Lower lobe of right lung (tissue), 2 donors: Measurements from ENCODE around the gene FSTL4. TPM values are rescaled to one million over a fixed set of nuclear protein-coding genes. Genes with fewer than 3 reads are reported as not detected.

Source experiments
- ATAC-seq, 2 donors: fragments of 200-7000 bp; cut with Tn5 transposase; one replicate each; pipeline ENCODE4 v1.9.1; 2020 to 2022; ENCODE audit warnings: mild to moderate bottlenecking in 2 of 2, moderate library complexity in 2 of 2
- DNase-seq: peaks from one replicate; pipeline ENCODE4 v3.0.0-alpha.2; 2020
- H3K27ac ChIP-seq: fragments of 200-600 bp; one replicate; pipeline ENCODE4 v1.8.0; 2022
- H3K27me3 ChIP-seq: fragments of 200-600 bp; one replicate; pipeline ENCODE4 v1.8.0; 2022; ENCODE audit warnings: low read depth
- H3K36me3 ChIP-seq: fragments of 200-600 bp; one replicate; pipeline ENCODE4 v1.8.0; 2022; ENCODE audit warnings: mild to moderate bottlenecking
- H3K4me1 ChIP-seq: fragments of 200-600 bp; one replicate; pipeline ENCODE4 v1.8.0; 2022
- H3K4me3 ChIP-seq: fragments of 200-600 bp; one replicate; pipeline ENCODE4 v1.8.0; 2022; ENCODE audit warnings: mild to moderate bottlenecking
- H3K9me3 ChIP-seq: fragments of 200-600 bp; one replicate; pipeline ENCODE4 v1.8.0; 2022
- CTCF ChIP-seq: fragments of 200-600 bp; IDR thresholded peaks from one replicate; pipeline ENCODE4 v1.8.0; 2022; ENCODE audit warnings: antibody characterized with exemption, mild to moderate bottlenecking
- intact Hi-C: fragments of 100-400 bp; cut with DNase I; formaldehyde crosslinking; loops from one replicate; pipeline ENCODE4 v1.11.0; 2022
- total RNA-seq: library from RNA; stranded (reverse); fragmentation: NEBNext Ultra II Directional; extraction: Animal tissue kit (Norgen Biotek cat#: 25700); gene quantifications from one replicate; pipeline ENCODE4 v1.2.1, GENCODE V29; 2021
- donor health status: DM: no; HTN: yes; CAD: no; lungs with severe emphysema.

Gene FSTL4
- total RNA-seq, 1 donor from 2014 or later = 1.9 TPM

- Histone ChIP-seq H3K9me3 (no peaks in the 10 kb centered on the region), H3K27ac (no peak overlapping the region), H3K4me3 (no peak overlapping the region), H3K27me3 (no peaks in the 10 kb centered on the region), H3K36me3 (no peaks in the 10 kb centered on the region), H3K4me1 (no peaks in the 10 kb centered on the region)
- DNase-seq = no peak
- ATAC-seq = no peak
- no peak for TF ChIP-seq CTCF
- intact Hi-C loops = no loop called here
Measured at GRCh38 chr5:133347039-133347438, 265.3 kb downstream of the FSTL4 start.

DNA sequence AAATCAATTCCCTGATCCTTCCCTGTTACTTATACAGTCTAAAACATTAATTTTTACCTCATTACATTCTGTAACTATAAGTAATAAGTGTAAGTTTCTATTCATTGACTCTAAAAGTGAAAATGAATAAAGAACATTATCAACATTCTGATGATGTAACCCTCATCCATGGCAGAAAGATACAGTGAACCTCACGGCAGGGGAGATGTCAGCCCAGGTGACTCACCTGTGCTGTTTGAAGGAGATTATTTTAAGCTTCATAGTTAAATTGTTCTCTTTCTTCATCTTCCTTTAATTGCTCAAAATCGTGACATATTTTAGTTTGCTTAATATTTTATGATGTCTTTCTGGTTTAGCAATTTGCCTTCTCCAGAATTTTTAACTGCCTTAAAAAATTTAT is 268.1 kb downstream of the FSTL4 start:
- intact Hi-C loops = no loop called here
- no peak for TF ChIP-seq CTCF
- Histone ChIP-seq H3K9me3 (no peaks in the 10 kb centered on the region), H3K36me3 (no peaks in the 10 kb centered on the region), H3K4me3 (no peak overlapping the region), H3K27me3 (no peaks in the 10 kb centered on the region), H3K4me1 (no peaks in the 10 kb centered on the region), H3K27ac (no peak overlapping the region)
- no peak for ATAC-seq
- no peak for DNase-seq

- TF ChIP-seq CTCF = no peak
- no peak overlapping the region for H3K27ac ChIP-seq
- intact Hi-C loops = no loop called here
- no peaks in the 10 kb centered on the region for H3K4me1 ChIP-seq
- no peaks in the 10 kb centered on the region for H3K36me3 ChIP-seq
- ATAC-seq = no peak
- no peaks in the 10 kb centered on the region for H3K9me3 ChIP-seq
- DNase-seq = no peak
- H3K27me3 ChIP-seq = no peaks in the 10 kb centered on the region
- no peak overlapping the region for H3K4me3 ChIP-seq
Measured at GRCh38 chr5:133343196-133343595, 269.1 kb downstream of the FSTL4 start.

GRCh38 chr5:133341915-133342710 is 270.2 kb downstream of the FSTL4 start:
- H3K27me3 ChIP-seq = no peaks in the 10 kb centered on the region
- no peak for DNase-seq
- no peaks in the 10 kb centered on the region for H3K36me3 ChIP-seq
- TF ChIP-seq CTCF = no peak
- H3K9me3 ChIP-seq = no peaks in the 10 kb centered on the region
- no peak for ATAC-seq
- H3K4me3 ChIP-seq = no peak overlapping the region
- no peaks in the 10 kb centered on the region for H3K4me1 ChIP-seq
- H3K27ac ChIP-seq = no peak overlapping the region
- intact Hi-C loops = no loop called here

GRCh38 chr5:133341296-133341695 is 271.0 kb downstream of the FSTL4 start:
- intact Hi-C loops = no loop called here
- Histone ChIP-seq H3K36me3 (no peaks in the 10 kb centered on the region), H3K27ac (no peak overlapping the region), H3K4me1 (no peaks in the 10 kb centered on the region), H3K9me3 (no peaks in the 10 kb centered on the region), H3K4me3 (no peak overlapping the region), H3K27me3 (no peaks in the 10 kb centered on the region)
- ATAC-seq = no peak
- no peak for DNase-seq
- TF ChIP-seq CTCF = no peak
